HUES48 (cell line): ENCODE data around the gene FADS2.

ENCODE experiments used
- H3K27ac ChIP-seq: one replicate; pipeline ENCODE4 v1.7.0; 2013; ENCODE audit warnings: low read depth, low read length, inconsistent platforms
- H3K27me3 ChIP-seq: 2 replicates; pipeline ENCODE4 v1.6.1; 2013; ENCODE audit warnings: mild to moderate bottlenecking, low read length; ENCODE audit not compliant: control insufficient read depth, insufficient read depth
- H3K36me3 ChIP-seq: 2 replicates; pipeline ENCODE4 v1.6.1; 2013; ENCODE audit warnings: low read length; ENCODE audit not compliant: control insufficient read depth, insufficient read depth
- H3K4me1 ChIP-seq: 2 replicates; pipeline ENCODE4 v1.6.1; 2013; ENCODE audit warnings: mild to moderate bottlenecking, low read length; ENCODE audit not compliant: control insufficient read depth, insufficient read depth
- H3K4me3 ChIP-seq: 2 replicates; pipeline ENCODE4 v1.5.1; 2013; ENCODE audit warnings: mild to moderate bottlenecking, low read depth, low read length
- H3K9ac ChIP-seq: 2 replicates; pipeline ENCODE4 v1.6.1; 2013; ENCODE audit warnings: mild to moderate bottlenecking, low read depth, low read length, moderate library complexity
- H3K9me3 ChIP-seq: 2 replicates; pipeline ENCODE4 v1.6.1; 2013; ENCODE audit warnings: low read length; ENCODE audit not compliant: control insufficient read depth, insufficient read depth

FADS2 gene

DNA sequence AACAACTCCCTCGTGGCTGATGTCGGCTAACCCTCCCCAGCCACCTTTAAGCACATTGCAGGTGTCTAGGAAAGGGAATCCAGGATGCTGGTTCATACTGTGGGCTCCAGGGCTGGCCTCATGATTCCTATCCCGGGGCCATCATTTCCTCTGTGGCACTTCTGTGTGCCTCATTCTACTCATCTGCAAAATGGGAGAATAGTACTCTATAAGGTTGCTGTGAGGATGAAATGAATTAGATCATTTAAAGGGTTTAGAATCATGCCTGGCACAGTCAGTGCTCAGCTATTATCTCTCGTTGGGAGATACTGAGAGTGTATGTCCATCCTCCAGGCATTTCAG lies 67.6 kb downstream of the FADS2 start:
- no peaks in the 10 kb centered on the region for H3K36me3 ChIP-seq
- H3K4me3 ChIP-seq = no peak overlapping the region
- H3K4me1 ChIP-seq = peaks cover 4% of the 10 kb centered on the region; the same call in 1 of the 2 replicates
- H3K27ac ChIP-seq = no peak overlapping the region
- H3K9me3 ChIP-seq = no peaks in the 10 kb centered on the region
- no peak overlapping the region for H3K9ac ChIP-seq
- H3K27me3 ChIP-seq = no peaks in the 10 kb centered on the region

DNA sequence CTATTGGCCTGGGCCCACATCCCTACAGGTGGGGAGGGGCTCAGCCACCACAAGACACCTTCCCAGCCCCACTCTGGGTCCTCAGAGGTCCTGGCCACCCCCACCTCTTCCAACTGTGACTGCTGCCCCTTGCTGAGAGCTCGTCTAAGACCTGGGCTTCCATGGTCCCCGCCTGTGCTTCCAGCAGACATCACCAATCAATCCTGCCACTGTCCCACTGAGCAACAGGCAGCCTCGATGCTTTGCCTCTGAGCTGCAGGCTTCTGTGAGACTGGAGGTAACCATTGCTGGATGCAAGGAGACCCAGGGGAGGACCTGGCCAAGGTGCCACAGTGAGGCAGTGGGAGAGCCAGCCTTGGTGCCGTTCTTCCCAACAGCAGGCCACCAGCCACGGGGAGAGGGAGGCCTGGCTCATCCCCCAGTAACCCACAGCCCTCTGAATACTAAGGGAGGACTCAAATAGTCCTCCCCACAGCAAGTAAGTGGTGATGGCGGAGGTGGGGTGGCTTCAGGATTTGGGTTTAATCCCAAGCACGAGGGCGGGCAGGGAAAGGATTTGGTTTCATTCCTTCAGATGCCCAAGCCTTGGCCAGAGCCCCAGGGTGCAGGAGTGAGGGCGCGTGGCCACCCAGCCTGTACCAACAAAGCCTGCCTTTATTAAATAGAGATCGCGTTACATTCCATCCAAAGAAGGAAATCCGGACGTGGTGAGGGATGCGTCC lies 68.7 kb downstream of the FADS2 start:
- Histone ChIP-seq H3K9me3 (no peaks in the 10 kb centered on the region), H3K4me1 (peaks cover 4% of the 10 kb centered on the region; the same call in 1 of the 2 replicates), H3K9ac (no peak overlapping the region), H3K27me3 (no peaks in the 10 kb centered on the region), H3K27ac (no peak overlapping the region), H3K4me3 (no peak overlapping the region), H3K36me3 (no peaks in the 10 kb centered on the region)

DNA sequence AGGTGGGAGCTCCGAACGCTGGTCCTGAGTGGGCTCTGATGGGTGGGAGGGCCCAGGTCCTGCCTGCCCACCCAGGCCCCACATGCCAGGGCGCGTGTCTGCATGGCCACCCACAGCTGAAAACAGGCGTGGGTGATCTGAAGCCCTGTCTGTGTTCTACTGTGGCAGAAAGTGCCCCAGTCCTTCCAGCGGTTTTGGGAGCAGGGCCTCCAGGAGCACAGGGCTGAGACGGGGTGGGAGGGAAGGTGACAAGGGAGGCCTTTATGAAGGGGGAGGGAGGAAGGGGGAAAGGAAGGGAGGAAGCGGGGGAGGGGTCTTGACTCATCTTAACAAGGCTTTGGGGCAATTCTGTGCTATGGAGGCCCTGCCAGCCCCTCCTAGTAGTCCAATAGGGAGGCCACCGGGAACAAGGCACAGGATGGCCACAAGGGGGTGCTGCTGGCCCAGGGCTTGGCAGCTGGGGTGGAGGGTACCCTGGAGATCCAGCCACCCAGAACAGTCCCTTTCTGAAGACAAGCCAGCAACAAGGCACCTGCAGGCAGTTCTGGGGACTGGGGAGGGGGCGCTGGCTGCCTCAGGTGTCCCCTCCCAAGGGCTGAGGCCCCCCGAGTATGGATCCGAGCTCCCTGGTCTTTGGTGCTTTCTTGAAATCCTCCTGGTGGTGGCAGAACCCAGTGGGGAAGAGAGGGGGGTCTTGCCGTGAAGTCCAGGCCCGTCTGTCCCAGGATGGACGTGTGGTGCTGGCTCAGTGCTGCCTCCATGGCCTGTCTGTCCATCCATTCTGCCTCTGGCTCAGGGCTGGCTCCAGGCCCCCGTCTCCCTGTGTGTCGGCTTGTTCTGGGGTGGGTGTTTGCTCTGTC lies 69.5 kb downstream of the FADS2 start:
- no peaks in the 10 kb centered on the region for H3K27me3 ChIP-seq
- no peaks in the 10 kb centered on the region for H3K9me3 ChIP-seq
- H3K9ac ChIP-seq = no peak overlapping the region
- H3K4me3 ChIP-seq = no peak overlapping the region
- no peak overlapping the region for H3K27ac ChIP-seq
- H3K4me1 ChIP-seq = peaks cover 4% of the 10 kb centered on the region; the same call in 1 of the 2 replicates
- H3K36me3 ChIP-seq = no peaks in the 10 kb centered on the region

GRCh38 chr11:61898247-61898582 lies 70.1 kb downstream of the FADS2 start:
- no peak overlapping the region for H3K9ac ChIP-seq
- H3K9me3 ChIP-seq = no peaks in the 10 kb centered on the region

DNA sequence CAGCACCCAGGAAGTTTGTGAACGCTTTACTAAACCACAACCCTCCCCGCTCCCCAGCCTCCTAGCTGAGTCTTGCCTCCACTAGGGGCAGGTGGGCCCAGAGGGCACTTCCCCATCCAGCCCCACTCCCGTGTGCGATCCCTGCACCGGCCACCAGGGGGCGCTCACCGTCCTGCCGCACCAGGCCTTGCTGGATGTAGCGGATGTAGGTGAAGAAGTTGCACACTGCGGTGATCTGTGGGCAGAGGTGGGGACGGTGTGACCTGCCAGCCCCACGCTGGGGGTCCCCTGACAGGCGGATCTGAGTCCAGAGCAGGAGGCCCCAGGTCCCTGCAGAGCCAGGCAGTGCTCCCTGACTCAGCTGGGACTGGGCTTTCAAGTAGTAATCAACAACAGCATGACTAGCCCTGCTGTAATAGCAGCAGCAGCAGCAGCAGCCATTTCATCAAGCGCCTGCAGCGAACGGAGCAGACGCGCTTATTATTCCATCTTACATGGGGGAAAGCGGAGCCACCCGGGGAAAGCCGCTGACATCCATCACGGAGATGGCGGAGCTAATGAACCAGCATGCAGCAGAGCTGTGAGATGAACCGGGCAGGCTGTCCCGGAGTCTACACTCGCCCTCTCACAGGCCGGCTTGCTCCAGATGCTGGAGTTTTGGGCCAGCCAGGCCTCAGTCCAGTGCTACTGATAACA lies 71.2 kb downstream of the FADS2 start:
- H3K4me3 ChIP-seq = no peak overlapping the region
- no peaks in the 10 kb centered on the region for H3K27me3 ChIP-seq
- no peak overlapping the region for H3K9ac ChIP-seq
- no peak overlapping the region for H3K27ac ChIP-seq
- H3K9me3 ChIP-seq = no peaks in the 10 kb centered on the region
- H3K36me3 ChIP-seq = no peaks in the 10 kb centered on the region
- peaks cover 4% of the 10 kb centered on the region; the same call in 1 of the 2 replicates for H3K4me1 ChIP-seq

More at GRCh38 chr11:61898247-61898582, 70.1 kb downstream of the FADS2 start:
- Histone ChIP-seq H3K27ac (no peak overlapping the region), H3K4me1 (peaks cover 4% of the 10 kb centered on the region; the same call in 1 of the 2 replicates), H3K36me3 (no peaks in the 10 kb centered on the region), H3K27me3 (no peaks in the 10 kb centered on the region), H3K4me3 (no peak overlapping the region)

- Histone ChIP-seq H3K27me3 (no peaks in the 10 kb centered on the region), H3K9ac (no peak overlapping the region), H3K36me3 (no peaks in the 10 kb centered on the region), H3K9me3 (no peaks in the 10 kb centered on the region), H3K4me1 (peaks cover 4% of the 10 kb centered on the region; the same call in 1 of the 2 replicates), H3K27ac (no peak overlapping the region), H3K4me3 (no peak overlapping the region)
Observed at GRCh38 chr11:61900251-61900650, 72.2 kb downstream of the FADS2 start.

DNA sequence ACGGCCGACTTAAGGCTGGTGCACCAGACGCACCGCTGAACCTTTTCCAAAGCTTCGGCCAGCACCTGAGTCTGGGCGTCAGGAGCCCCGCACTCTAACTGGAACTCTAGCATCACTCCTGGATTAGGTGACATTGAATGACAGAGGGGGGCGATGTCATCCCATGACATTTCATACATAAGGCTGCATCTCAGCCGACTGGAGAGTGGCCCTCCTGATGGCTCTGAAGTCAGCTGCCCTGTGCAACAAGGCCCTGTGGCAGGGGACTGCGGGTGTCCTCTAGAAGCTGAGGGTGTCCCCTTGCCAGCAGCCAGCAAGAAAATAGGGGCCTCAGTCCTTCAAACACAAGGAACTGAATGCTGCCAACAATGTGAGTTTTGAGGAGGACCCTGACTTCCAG lies 73.3 kb downstream of the FADS2 start:
- Histone ChIP-seq H3K27me3 (no peaks in the 10 kb centered on the region), H3K4me1 (peaks cover 4% of the 10 kb centered on the region; the same call in 1 of the 2 replicates), H3K36me3 (no peaks in the 10 kb centered on the region), H3K27ac (no peak overlapping the region), H3K4me3 (no peak overlapping the region), H3K9ac (no peak overlapping the region), H3K9me3 (no peaks in the 10 kb centered on the region)

DNA sequence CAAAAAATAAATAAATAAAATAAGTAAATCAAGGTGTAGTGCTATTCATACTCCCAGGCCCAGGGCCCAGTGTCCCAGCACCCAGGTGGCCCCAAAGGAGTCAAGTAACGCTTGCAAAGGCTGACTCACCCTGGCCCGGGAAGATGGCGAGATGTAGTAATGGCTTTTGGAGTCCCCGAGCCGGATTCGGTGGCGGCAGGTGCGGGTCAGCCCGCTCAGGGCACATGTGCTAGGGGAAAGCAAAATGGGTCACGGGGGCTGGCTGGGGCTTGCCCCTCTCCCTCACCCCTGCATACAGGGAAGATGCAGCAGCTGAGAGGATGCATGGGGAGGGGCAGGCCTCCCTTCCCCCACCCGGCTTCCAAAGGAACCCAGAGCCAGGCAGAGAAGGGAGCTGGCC lies 74.2 kb downstream of the FADS2 start:
- Histone ChIP-seq H3K4me3 (no peak overlapping the region), H3K4me1 (0 out of 2 replicates have a peak, but pooled peaks cover under 1% of the 10 kb centered on the region), H3K9me3 (no peaks in the 10 kb centered on the region), H3K27ac (no peak overlapping the region), H3K9ac (no peak overlapping the region), H3K27me3 (no peaks in the 10 kb centered on the region), H3K36me3 (no peaks in the 10 kb centered on the region)

- Histone ChIP-seq H3K36me3 (no peaks in the 10 kb centered on the region), H3K4me1 (peaks cover 6% of the 10 kb centered on the region), H3K9me3 (no peaks in the 10 kb centered on the region), H3K9ac (no peak overlapping the region), H3K4me3 (no peak overlapping the region), H3K27ac (no peak overlapping the region), H3K27me3 (no peaks in the 10 kb centered on the region)
Observed at GRCh38 chr11:61903845-61904244, 75.7 kb downstream of the FADS2 start.

- H3K27me3 ChIP-seq = no peaks in the 10 kb centered on the region
- H3K9ac ChIP-seq = no peak overlapping the region
- no peaks in the 10 kb centered on the region for H3K36me3 ChIP-seq
- no peak overlapping the region for H3K27ac ChIP-seq
- no peak overlapping the region for H3K4me3 ChIP-seq
- no peaks in the 10 kb centered on the region for H3K9me3 ChIP-seq
- peaks cover 11% of the 10 kb centered on the region for H3K4me1 ChIP-seq
Observed at GRCh38 chr11:61904539-61905048, 76.5 kb downstream of the FADS2 start.
